ENCODE measurements around the gene ZNF714.
A peak's percentile ranks its signal among the peaks of the same experiment; 100 is the strongest.
"Not testable (repeated sequence)": the region's sequence is repeated elsewhere in the genome, so short reads cannot be mapped to it uniquely, and the experiment has no call there.

Gene ZNF714

GRCh38 chr19:21133633-21134032 lies 51.6 kb downstream of the ZNF714 start:
- DNase-seq, result no peak

DNA sequence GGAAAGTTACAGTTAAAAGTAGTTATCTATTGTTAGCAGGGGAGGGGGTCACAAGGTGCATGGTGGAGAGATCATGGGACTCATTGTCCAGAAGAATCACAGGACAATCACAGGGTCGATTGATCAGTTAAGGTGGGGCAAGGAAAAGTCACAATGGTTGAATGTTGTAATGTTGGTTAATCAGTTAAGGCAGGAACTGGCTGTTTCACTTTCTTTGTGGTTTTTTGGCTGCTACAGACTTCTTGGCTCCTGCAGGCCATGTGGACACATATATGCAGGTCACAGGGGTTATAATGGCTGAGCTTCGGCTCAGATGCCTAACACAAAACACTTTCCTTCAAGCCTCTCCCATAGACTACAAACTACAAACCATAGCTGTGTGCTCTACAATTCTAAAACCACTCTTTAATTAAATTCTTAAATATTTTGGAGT lies 52.9 kb downstream of the ZNF714 start:
- DNase-seq, result no peak

- no peak for DNase-seq
Measured at GRCh38 chr19:21135433-21135832, 53.4 kb downstream of the ZNF714 start.

- no peak for DNase-seq
Measured at GRCh38 chr19:21138130-21138529, 56.1 kb downstream of the ZNF714 start.

- not testable (repeated sequence) for DNase-seq
Measured at GRCh38 chr19:21141006-21141405, 59.0 kb downstream of the ZNF714 start.

DNA sequence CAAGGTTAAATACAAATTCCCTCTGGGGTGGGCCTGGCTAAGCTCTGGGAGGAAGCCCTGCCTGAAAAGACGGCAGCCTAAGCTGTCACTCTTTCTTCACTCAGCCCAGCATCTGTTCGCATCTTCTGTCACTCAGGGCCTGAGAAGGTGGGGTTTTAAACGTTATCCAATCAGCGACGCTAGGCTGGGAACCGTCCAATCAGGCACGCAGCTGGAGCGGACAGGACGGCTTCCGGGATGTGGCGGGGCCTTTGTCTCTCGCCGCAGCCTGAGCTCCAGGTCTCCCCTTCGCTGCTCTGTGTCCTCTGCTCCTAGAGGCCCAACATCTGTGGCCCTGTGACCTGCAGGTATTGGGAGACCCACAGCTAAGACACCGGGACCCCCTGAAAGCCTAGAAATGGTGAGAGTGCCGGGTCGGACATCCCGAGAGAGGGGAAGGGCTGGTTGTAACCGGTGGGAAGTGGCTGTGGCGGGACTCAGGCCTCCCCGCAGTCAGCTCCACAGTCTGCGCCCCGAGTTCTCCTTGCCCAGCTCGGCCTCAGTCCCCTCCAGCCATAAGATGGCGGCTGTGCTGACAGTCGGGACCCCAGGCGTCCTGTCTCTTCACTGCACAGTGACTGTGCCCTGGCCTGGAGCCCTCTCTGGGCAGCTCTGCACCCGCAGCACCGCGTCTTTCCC lies 59.9 kb downstream of the ZNF714 start, which contains the start of gene ZNF431:
Gene ZNF431 (plus strand): TSS at position 254 of the 678 bp plus-strand sequence. CDS start 144 bp downstream, at position 398.
- DNase-seq, result peak; percentile 89

GRCh38 chr19:21143428-21143827 lies 61.4 kb downstream of the ZNF714 start:
- no peak for DNase-seq

DNA sequence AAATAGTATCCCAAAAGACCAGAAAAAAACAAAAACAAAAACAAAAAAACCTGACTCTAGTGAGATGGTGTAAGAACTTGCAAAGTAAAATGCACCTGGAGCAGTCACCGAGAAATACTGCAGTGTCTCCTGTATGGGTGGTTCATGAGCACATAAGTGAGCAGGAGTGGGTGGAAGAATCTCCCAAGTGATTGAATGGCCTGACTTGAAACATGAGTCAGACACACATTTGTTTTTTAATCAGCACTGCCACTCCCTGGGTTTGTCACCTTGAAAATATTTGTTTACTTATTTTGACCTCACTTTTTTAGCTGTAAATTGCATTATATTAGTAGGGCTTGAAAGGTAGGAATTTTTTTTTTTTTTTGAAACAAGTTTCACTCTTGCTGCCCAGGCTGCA lies 61.9 kb downstream of the ZNF714 start:
- no peak for DNase-seq

DNA sequence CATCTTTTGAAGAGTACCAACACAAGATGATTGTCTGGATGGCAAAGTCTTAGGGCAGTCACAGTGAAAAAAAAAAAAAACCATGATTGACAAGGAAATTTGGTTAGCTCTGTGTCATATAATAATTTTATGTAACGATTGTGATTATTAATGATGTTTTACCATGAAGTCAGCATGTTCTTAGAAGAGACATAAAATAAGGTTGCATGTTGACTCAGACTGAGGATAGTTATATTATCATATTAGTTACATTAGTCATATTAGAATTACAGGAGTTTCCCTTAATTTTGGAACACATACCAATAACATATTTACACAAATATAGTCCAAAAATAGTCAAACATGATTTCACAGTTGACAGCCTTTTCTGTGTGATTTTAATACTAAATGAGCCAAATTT lies 65.5 kb downstream of the ZNF714 start:
- no peak for DNase-seq

- no peak for DNase-seq
Measured at GRCh38 chr19:21148681-21149080, 66.7 kb downstream of the ZNF714 start.

DNA sequence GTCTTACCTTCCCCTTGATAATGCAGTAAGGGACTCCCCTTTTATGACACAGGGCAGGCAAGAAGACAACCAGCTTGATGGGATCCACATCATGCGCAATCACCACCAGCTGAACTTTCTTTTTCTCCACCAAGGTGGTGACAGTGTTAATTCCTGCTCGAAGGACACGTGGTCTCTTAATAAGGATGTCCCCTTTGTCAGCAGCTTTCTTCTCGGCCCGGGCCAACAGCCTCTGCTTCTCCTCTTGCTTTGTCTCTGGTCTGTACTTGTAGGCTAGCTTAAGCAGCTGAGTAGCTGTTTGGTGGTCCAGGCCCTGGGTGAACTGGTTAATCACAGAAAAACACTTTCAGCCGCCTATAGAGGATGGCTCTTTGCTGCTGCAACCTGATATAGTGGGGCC lies 67.9 kb downstream of the ZNF714 start:
- no peak for DNase-seq

DNA sequence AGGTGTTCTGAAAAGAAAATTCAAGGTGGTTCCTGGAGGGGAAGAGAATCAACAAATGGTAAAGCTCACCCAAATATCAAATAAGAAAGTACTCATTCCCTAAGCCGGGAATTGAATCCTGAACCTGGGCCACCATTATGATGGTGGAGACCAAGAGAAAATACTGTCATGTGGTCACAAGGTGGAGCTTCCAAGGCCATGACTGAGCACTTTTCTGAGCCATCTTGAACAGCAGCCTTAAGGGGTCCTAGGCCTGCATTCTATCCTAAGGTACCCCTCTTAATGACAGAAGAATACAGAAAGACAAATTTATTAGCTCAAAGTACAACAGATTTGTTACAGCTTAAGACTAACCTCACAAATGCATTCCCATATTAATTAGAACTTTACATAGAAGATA lies 69.5 kb downstream of the ZNF714 start:
- no peak for DNase-seq

- no peak for DNase-seq
Measured at GRCh38 chr19:21158523-21159135, 76.6 kb downstream of the ZNF714 start.

DNA sequence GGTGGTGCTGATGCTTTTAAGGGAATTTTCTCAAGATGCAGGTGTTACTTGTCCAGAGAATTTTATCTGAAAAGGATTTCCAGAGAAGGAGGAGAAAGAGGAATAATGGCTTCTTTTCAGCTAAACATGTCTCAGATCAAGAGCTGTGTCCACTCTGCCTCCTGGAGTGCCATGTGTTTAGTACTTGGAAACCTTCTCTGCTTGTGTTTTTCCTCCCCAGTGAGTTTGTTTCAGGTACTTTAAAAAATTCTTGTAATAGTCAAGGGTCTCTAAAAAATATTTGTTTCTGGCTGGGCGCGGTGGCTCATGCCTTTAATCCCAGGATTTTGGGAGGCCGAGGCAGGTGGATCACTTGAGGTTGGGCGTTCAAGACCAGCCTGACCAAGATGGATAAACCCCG lies 82.5 kb downstream of the ZNF714 start:
- DNase-seq, result no peak

- DNase-seq, result no peak
Measured at GRCh38 chr19:21166436-21166835, 84.4 kb downstream of the ZNF714 start.

All from activated CD8-positive, alpha-beta memory T cell treated with anti-CD3 and anti-CD28 coated beads, Interleukin-2, amount 50 U/mL, for 48 hours (primary cell).